GM18951 (cell line): ENCODE measurements around the gene COL27A1.

Experiments used
- POLR2A ChIP-seq: IDR thresholded peaks from 4 replicates; pipeline ENCODE4 v1.6.1; 2011; ENCODE audit warnings: mild to moderate bottlenecking; ENCODE audit not compliant: insufficient read length, insufficient read depth; ENCODE audit errors: extremely low read depth
- in situ Hi-C: fragments of 300-500 bp; cut with MboI; formaldehyde crosslinking; loops from one replicate; pipeline ENCODE4 v1.12.0; 2022; ENCODE audit warnings: low sequenced_read_pairs, mixed read lengths, inconsistent platforms; ENCODE audit not compliant: unreplicated experiment

The COL27A1 gene

GRCh38 chr9:114231273-114231672 lies 75.9 kb downstream of the COL27A1 start:
- in situ Hi-C loops, result no loop called here
- no peak for TF ChIP-seq POLR2A

GRCh38 chr9:114231719-114232449 lies 76.5 kb downstream of the COL27A1 start:
- no peak for TF ChIP-seq POLR2A
- in situ Hi-C loops, result no loop called here

GRCh38 chr9:114233491-114234185 lies 78.3 kb downstream of the COL27A1 start:
- in situ Hi-C loops, result no loop called here
- no peak for TF ChIP-seq POLR2A

- TF ChIP-seq POLR2A, result no peak
- in situ Hi-C loops, result no loop called here
Measured at GRCh38 chr9:114235033-114235661, 79.8 kb downstream of the COL27A1 start.

GRCh38 chr9:114236391-114237138 lies 81.2 kb downstream of the COL27A1 start:
- TF ChIP-seq POLR2A, result no peak
- in situ Hi-C loops, result no loop called here

GRCh38 chr9:114237247-114237646 lies 81.9 kb downstream of the COL27A1 start:
- in situ Hi-C loops, result no loop called here
- TF ChIP-seq POLR2A, result no peak

- no peak for TF ChIP-seq POLR2A
- in situ Hi-C loops, result no loop called here
Measured at GRCh38 chr9:114237781-114238180, 82.4 kb downstream of the COL27A1 start.

GRCh38 chr9:114238472-114238871 lies 83.1 kb downstream of the COL27A1 start:
- TF ChIP-seq POLR2A, result no peak

GRCh38 chr9:114238891-114239875 lies 83.8 kb downstream of the COL27A1 start:
- no peak for TF ChIP-seq POLR2A
- in situ Hi-C loops, result no loop called here

More at GRCh38 chr9:114238472-114238871, 83.1 kb downstream of the COL27A1 start:
- in situ Hi-C loops, result no loop called here

GRCh38 chr9:114240216-114240615 lies 84.9 kb downstream of the COL27A1 start:
- TF ChIP-seq POLR2A, result no peak
- in situ Hi-C loops, result no loop called here

- no peak for TF ChIP-seq POLR2A
- in situ Hi-C loops, result no loop called here
Measured at GRCh38 chr9:114240647-114241558, 85.6 kb downstream of the COL27A1 start.
